Uterus (tissue), 4 donors: ENCODE results near the gene ADRA2C. TPM values are rescaled to one million over a fixed set of nuclear protein-coding genes. Genes with fewer than 3 reads are reported as not detected.
A peak's percentile ranks its signal among the peaks of the same experiment; 100 is the strongest.

Experiments
- DNase-seq, 2 donors: peaks; one replicate each; pipeline ENCODE4 v3.0.0-alpha.2; 2019 to 2020
- H3K27ac ChIP-seq, 2 donors: fragments of 200-600 bp; sonication (generic); 1 replicate in 1 of 2; 2 replicates in 1 of 2; pipeline ENCODE4 v1.5.1; 2016 to 2018
- H3K27me3 ChIP-seq, 2 donors: fragments of 200-600 bp; sonication (generic); one replicate each; pipeline ENCODE4 v1.5.1; 2018 to 2019; ENCODE audit warnings: control low read depth in 1 of 2
- H3K36me3 ChIP-seq, 2 donors: fragments of 200-600 bp; sonication (generic); one replicate each; pipeline ENCODE4 v1.5.1; 2019; ENCODE audit warnings: control low read depth in 1 of 2
- H3K4me1 ChIP-seq, 2 donors: fragments of 200-600 bp; sonication (generic); one replicate each; pipeline ENCODE4 v1.5.1; 2018 to 2019; ENCODE audit warnings: control low read depth in 1 of 2
- H3K4me3 ChIP-seq, 2 donors: fragments of 200-600 bp; sonication (generic); 1 replicate in 1 of 2; 2 replicates in 1 of 2; pipeline ENCODE4 v1.5.1; 2018 to 2019; ENCODE audit warnings: mild to moderate bottlenecking in 1 of 2
- H3K9me3 ChIP-seq, 2 donors: fragments of 200-600 bp; sonication (generic); one replicate each; pipeline ENCODE4 v1.5.1; 2019; ENCODE audit warnings: control low read depth in 1 of 2
- POLR2A ChIP-seq, 2 donors: fragments of 450-650 bp; IDR thresholded peaks; one replicate each; pipeline ENCODE4 v1.6.1; 2016; ENCODE audit warnings: antibody characterized with exemption in 2 of 2, mild to moderate bottlenecking in 1 of 2, moderate library complexity in 1 of 2
- intact Hi-C: fragments of 100-400 bp; cut with DNase I; formaldehyde crosslinking; loops from one replicate; pipeline ENCODE4 v1.15.1; 2023; ENCODE audit warnings: low total_unique reads
- total RNA-seq, 4 donors: library from RNA; depleted of rRNA in 3 of 4; stranded (reverse); fragments of >200 nt in 3 of 4; gene quantifications; one replicate each; pipeline versions ENCODE4 v1.1.0 to v1.2.4, GENCODE V29; 2014 to 2023
- TF ChIP-seq, protein P1 (sequence below), 4 experiments: fragments of 200-600 bp in 2 of 4; fragments of 450-650 bp in 2 of 4; sonication (generic) in 2 of 4; IDR thresholded peaks; one replicate each; pipeline ENCODE4 v1.5.1; 2016 to 2019; ENCODE audit warnings: antibody characterized with exemption in 4 of 4, mild to moderate bottlenecking in 2 of 4, moderate library complexity in 1 of 4
- donor health status: DM: yes; HTN: yes; CAD: no.

Gene ADRA2C
- total RNA-seq, 4 donors from 2014 or later: 4.1 to 75.0 (median 24.7) TPM

DNA sequence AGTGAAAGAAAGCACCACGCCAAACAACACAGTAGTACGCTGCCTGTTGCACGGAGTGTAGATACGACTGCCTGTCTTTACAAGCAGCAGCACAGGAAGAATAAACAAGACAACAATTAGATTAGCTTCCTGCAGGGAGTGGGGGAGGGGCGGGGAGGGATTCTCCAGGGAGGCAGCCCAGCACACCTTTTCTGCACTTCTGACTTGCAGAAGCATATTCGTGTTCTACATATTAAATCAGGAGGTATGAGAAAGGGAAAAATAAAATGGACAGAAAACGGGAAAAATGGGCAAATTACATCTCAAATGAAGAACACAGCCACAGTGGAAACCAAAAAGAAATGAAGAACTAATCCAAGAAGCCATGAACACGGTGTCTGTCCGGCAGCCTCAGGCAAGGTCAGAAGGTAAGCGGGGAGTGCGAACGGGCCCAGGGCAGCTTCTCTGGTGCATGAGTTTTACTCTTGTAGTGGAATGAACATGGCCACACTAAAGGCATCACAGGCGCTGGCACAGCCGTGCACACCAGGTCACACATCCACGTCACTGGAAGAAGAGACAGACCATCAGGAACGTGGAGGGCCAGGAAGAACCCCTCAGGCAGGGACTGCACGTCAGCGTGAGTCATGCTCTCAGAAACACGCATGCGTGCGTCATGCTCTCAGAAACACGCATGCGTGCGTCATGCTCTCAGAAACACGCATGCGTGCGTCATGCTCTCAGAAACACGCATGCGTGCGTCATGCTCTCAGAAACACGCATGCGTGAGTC, 20.1 kb upstream of the ADRA2C start:
- Histone ChIP-seq H3K4me1 (no peaks in the 10 kb centered on the region), H3K36me3 (no peaks in the 10 kb centered on the region), H3K27me3 (no peaks in the 10 kb centered on the region), H3K27ac (no peak overlapping the region), H3K9me3 (no peaks in the 10 kb centered on the region), H3K4me3 (no peak overlapping the region)
- intact Hi-C loops: no loop called here
- TF ChIP-seq POLR2A (IDR thresholded peaks at IDR 0.05): no peak
- TF ChIP-seq, protein P1, sequence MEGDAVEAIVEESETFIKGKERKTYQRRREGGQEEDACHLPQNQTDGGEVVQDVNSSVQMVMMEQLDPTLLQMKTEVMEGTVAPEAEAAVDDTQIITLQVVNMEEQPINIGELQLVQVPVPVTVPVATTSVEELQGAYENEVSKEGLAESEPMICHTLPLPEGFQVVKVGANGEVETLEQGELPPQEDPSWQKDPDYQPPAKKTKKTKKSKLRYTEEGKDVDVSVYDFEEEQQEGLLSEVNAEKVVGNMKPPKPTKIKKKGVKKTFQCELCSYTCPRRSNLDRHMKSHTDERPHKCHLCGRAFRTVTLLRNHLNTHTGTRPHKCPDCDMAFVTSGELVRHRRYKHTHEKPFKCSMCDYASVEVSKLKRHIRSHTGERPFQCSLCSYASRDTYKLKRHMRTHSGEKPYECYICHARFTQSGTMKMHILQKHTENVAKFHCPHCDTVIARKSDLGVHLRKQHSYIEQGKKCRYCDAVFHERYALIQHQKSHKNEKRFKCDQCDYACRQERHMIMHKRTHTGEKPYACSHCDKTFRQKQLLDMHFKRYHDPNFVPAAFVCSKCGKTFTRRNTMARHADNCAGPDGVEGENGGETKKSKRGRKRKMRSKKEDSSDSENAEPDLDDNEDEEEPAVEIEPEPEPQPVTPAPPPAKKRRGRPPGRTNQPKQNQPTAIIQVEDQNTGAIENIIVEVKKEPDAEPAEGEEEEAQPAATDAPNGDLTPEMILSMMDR (IDR thresholded peaks at IDR 0.05): no peak
- no peak for DNase-seq

DNA sequence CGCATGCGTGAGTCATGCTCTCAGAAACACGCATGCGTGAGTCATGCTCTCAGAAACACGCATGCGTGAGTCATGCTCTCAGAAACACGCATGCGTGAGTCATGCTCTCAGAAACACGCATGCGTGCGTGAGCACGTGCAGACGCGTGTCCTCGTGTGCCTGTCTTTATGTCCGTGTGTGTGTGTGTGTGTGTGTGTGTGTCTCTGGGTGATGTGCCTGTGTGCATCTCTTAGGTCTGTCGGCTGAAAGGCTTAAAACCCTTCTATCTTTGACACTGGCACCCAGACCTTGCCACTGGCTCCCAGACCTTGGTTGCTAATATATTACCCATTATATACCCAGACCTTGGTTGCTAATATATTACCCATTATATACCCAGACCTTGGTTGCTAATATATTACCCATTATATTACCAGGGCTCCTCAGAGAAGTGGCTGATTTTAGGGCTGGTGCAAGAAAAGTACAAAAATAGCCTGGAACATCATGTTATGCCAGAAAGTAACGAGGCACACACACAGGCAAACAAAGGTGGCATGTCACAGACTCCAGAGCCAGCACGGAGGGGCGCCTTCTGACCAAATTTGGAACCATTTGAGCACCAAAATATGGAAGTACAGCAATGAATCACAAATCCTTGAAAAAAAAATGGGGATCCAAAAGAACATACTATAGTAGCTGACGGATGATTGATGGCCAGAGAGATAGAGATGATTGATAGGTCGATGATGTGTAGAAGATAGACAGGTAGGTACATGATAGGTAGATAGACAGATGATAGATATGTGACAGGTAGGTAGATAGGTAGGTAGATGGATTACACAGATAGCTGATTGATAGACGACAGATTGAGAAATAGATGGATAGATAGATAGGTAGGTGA, 19.2 kb upstream of the ADRA2C start:
- intact Hi-C loops: no loop called here

DNA sequence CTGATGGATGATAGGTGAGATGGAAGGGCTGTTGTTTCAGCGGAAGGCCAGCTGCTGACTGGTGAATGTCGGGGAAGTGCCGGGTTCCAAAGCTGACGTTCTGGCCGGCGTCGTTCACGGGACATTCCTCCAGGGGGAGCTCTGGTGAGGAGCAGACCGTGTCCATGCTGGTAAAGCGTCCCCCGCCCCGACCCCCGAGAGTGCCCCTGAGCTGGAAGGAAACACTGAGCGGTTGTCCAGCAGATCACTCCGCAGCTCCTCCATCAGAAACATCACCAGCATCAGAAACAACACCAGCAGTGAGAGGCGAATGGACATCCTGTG, 18.6 kb upstream of the ADRA2C start:
- no peak for TF ChIP-seq POLR2A (IDR thresholded peaks at IDR 0.05)
- TF ChIP-seq, protein P1 (IDR thresholded peaks at IDR 0.05): peak in 2 of 4 experiments; percentile 3 to 36
- Histone ChIP-seq H3K9me3 (no peaks in the 10 kb centered on the region), H3K4me3 (no peak overlapping the region), H3K27me3 (no peaks in the 10 kb centered on the region), H3K4me1 (no peaks in the 10 kb centered on the region), H3K36me3 (no peaks in the 10 kb centered on the region), H3K27ac (no peak overlapping the region)
- intact Hi-C loops: no loop called here
- no peak for DNase-seq

More for the DNA sequence above, 19.2 kb upstream of the ADRA2C start:
- TF ChIP-seq, protein P1 (IDR thresholded peaks at IDR 0.05): no peak
- TF ChIP-seq POLR2A (IDR thresholded peaks at IDR 0.05): no peak
- Histone ChIP-seq H3K4me3 (no peak overlapping the region), H3K36me3 (no peaks in the 10 kb centered on the region), H3K27me3 (no peaks in the 10 kb centered on the region), H3K27ac (no peak overlapping the region), H3K4me1 (no peaks in the 10 kb centered on the region), H3K9me3 (no peaks in the 10 kb centered on the region)
- DNase-seq: no peak

DNA sequence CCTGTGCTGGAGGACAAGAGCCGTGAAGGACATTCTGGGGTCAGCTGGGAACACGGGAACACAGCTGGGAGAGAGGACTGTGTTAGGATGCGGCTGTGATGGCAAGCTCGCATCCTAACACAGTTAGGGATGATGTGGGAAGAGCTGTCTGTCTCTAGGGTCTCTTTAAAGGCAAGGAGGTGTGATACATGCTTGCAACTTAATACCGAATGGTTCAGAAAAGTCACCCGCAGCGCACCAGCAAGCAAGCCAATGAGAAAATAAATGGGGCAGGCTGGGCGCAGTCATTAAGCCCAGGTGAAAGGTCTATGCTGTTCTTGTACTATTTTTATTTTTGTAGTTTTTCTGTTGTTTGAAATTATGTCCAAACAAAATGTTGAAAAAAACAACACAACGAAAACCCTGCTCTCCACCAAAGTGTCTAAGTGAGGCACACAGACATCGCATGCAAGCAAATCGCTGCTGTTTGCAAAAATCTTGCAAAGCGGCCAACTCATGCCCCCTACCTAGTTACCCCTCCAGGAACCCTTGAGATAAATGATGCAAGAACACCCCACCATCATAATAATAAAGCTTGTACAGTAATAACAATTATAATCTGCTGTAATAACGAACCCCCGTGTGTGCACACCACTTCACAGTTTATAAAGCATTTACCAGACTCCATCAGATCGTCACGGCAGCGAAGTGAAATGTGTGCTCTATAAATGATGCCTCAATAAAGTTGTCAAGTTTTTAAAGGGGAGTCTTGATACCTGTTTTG, 17.9 kb upstream of the ADRA2C start:
- Histone ChIP-seq H3K27ac (no peak overlapping the region), H3K4me3 (no peak overlapping the region), H3K36me3 (no peaks in the 10 kb centered on the region), H3K27me3 (no peaks in the 10 kb centered on the region), H3K4me1 (no peaks in the 10 kb centered on the region), H3K9me3 (no peaks in the 10 kb centered on the region)
- intact Hi-C loops: no loop called here
- DNase-seq: no peak
- TF ChIP-seq, protein P1 (IDR thresholded peaks at IDR 0.05): no peak
- TF ChIP-seq POLR2A (IDR thresholded peaks at IDR 0.05): no peak
